HepG2 (cell line): ENCODE data around the gene POLR3H. TPM values are rescaled to one million over a fixed set of nuclear protein-coding genes. Genes with fewer than 3 reads are reported as not detected.
A peak's percentile ranks its signal among the peaks of the same experiment; 100 is the strongest.
"Not testable (repeated sequence)": the region's sequence is repeated elsewhere in the genome, so short reads cannot be mapped to it uniquely, and the experiment has no call there.

ENCODE experiments used
- ATAC-seq: fragments of 200-7000 bp; cut with Tn5 transposase; 3 replicates; pipeline ENCODE4 v1.9.1; 2020; ENCODE audit warnings: mild to moderate bottlenecking, moderate library complexity
- BruUV-seq: library from RNA; stranded (reverse); fragments of 400-500 nt; replicated peaks from 2 replicates; lab custom pipeline; 2021; lab: Mats Ljungman, UMichigan
- CTCF ChIA-PET: fragments of 300-600 bp; formaldehyde crosslinking; extraction: SDS; loops from one replicate; lab custom pipeline; 2021; ENCODE audit warnings: low total read pairs, inconsistent platforms, low intra/inter-chr PET ratio; lab: Yijun Ruan, JAX
- POLR2A ChIA-PET: fragments of 350-600 bp; sonication (Branson Sonifier 250); formaldehyde crosslinking; loops from one replicate; lab custom pipeline; 2020; ENCODE audit warnings: antibody characterized with exemption, inconsistent platforms; lab: Yijun Ruan, JAX
- DNase-seq: peaks from one replicate; pipeline ENCODE4 v3.0.0-alpha.2; 2015; ENCODE audit warnings: low spot score
- FAIRE-seq: peaks from 3 replicates; lab custom pipeline; 2011; peaks lifted over from hg19 to GRCh38; lab: Jason Lieb, UNC
- H2AFZ ChIP-seq: one replicate; pipeline ENCODE4 v1.6.1; 2011; ENCODE audit warnings: low read length, inconsistent platforms
- H3K27ac ChIP-seq: fragments of 300-600 bp; 3 replicates; pipeline ENCODE4 v1.8.0; 2011; ENCODE audit warnings: mixed run types, mild to moderate bottlenecking, mixed read lengths, low read length, inconsistent platforms; ENCODE audit not compliant: insufficient read depth; ENCODE audit errors: extremely low read length
- H3K27me3 ChIP-seq, 2 experiments: fragments of 200-600 bp in 1 of 2; 2 replicates in 1 of 2; 3 replicates in 1 of 2; pipeline versions ENCODE4 v1.6.0 to v1.8.0; 2011; ENCODE audit warnings: low read length in 2 of 2, mild to moderate bottlenecking in 2 of 2, moderate library complexity in 2 of 2, inconsistent platforms in 1 of 2; ENCODE audit not compliant: insufficient read depth in 2 of 2, control insufficient read depth in 1 of 2
- H3K36me3 ChIP-seq, 2 experiments: fragments of 200-600 bp in 1 of 2; replicated peaks in 1 of 2; 2 replicates in 1 of 2; 3 replicates in 1 of 2; pipeline versions ENCODE4 v1.5.1 to v1.8.0; 2011; ENCODE audit warnings: low read length in 2 of 2, inconsistent platforms in 1 of 2; ENCODE audit not compliant: insufficient read depth in 2 of 2, control insufficient read depth in 1 of 2
- H3K4me1 ChIP-seq: 2 replicates; pipeline ENCODE4 v1.5.1; 2012; ENCODE audit warnings: low read length, inconsistent platforms; ENCODE audit not compliant: insufficient read depth
- H3K4me2 ChIP-seq: 2 replicates; pipeline ENCODE4 v1.6.0; 2011; ENCODE audit warnings: low read depth, low read length, inconsistent platforms
- H3K4me3 ChIP-seq, 3 experiments: fragments of 200-600 bp in 1 of 3; sonication (generic), shearing (Covaris generic) in 1 of 3; replicated peaks in 1 of 3; 2 replicates each; pipeline ENCODE4 v1.5.1; 2011 to 2016; ENCODE audit warnings: low read length in 3 of 3, inconsistent platforms in 2 of 3, low read depth in 2 of 3, mild to moderate bottlenecking in 2 of 3, control low read depth in 1 of 3, mixed read lengths in 1 of 3; ENCODE audit not compliant: insufficient read depth in 1 of 3
- H3K79me2 ChIP-seq: one replicate; pipeline ENCODE4 v1.6.1; 2011; ENCODE audit warnings: low read length, inconsistent platforms; ENCODE audit not compliant: insufficient read depth
- H3K9ac ChIP-seq: 2 replicates; pipeline ENCODE4 v1.6.0; 2011; ENCODE audit warnings: mild to moderate bottlenecking, low read depth, low read length, inconsistent platforms; ENCODE audit not compliant: insufficient read depth
- H3K9me3 ChIP-seq: 2 replicates; pipeline ENCODE4 v1.5.1; 2012; ENCODE audit warnings: mild to moderate bottlenecking, low read length
- H4K20me1 ChIP-seq: 2 replicates; pipeline ENCODE4 v1.6.0; 2011; ENCODE audit warnings: inconsistent platforms, mild to moderate bottlenecking, low read length, moderate library complexity; ENCODE audit not compliant: insufficient read depth
- AGO2 ChIP-seq: fragments of 200-400 bp; formaldehyde crosslinking; optimal IDR thresholded peaks from 2 replicates; pipeline ENCODE3; 2017; ENCODE audit warnings: mild to moderate bottlenecking, low read depth, low read length, moderate library complexity
- MLXIP ChIP-seq: sonication (generic); formaldehyde crosslinking; IDR thresholded peaks from 2 replicates; pipeline ENCODE4 v1.9.0; 2021; ENCODE audit warnings: missing genetic modification reagents, borderline replicate concordance
- PAF1 ChIP-seq: IDR thresholded peaks from 2 replicates; pipeline ENCODE4 v1.6.1; 2016; ENCODE audit warnings: missing genetic modification reagents, missing compliant biosample characterization
- RBFOX2 ChIP-seq: fragments of 200-400 bp; formaldehyde crosslinking; IDR thresholded peaks from 2 replicates; pipeline ENCODE4 v1.6.1; 2017; ENCODE audit warnings: low read depth, mild to moderate bottlenecking, low read length
- RFX5 ChIP-seq: IDR thresholded peaks from 2 replicates; pipeline ENCODE4 v1.6.1; 2011; ENCODE audit warnings: low read depth, low read length, improper control_type of control experiment
- WGBS: methylation state at CpG from one replicate; pipeline ENCODE4 v1.1.6; 2017; ENCODE audit warnings: low lambda C conversion rate; 5-methylcytosine and 5-hydroxymethylcytosine counted together
- in situ Hi-C: cut with HindIII; loops from 2 replicates; pipeline ENCODE4 v1.10.0; 2017; ENCODE audit warnings: low pct_unique_long_range_greater_than_20kb; ENCODE audit not compliant: extremely low pct_ligation_motif_present
- intact Hi-C: fragments of 100-400 bp; cut with micrococcal nuclease; formaldehyde crosslinking; loops from one replicate; pipeline ENCODE4 v1.10.0; 2022; ENCODE audit not compliant: unreplicated experiment
- polyA plus RNA-seq, 8 experiments: library from polyadenylated mRNA; depleted of rRNA in 3 of 8; stranded (reverse) in 7 of 8; unstranded in 1 of 8; fragments of >200 nt; fragmentation: Illumina TruSeq in 4 of 8; extraction: Trizol in 4 of 8; gene quantifications; 2 replicates each; pipeline versions ENCODE4 v1.2.1 to v1.2.3, GENCODE V29; 2011 to 2016; ENCODE audit warnings: low read depth in 4 of 8, missing spikeins in 1 of 8, mixed read lengths in 1 of 8; ENCODE audit not compliant: insufficient read depth in 1 of 8
- total RNA-seq, 5 experiments: library from RNA; depleted of rRNA; stranded (reverse); fragments of >200 nt; fragmentation: Illumina TruSeq; extraction: Trizol; gene quantifications; 2 replicates each; pipeline ENCODE4 v1.2.3, GENCODE V29; 2016; ENCODE audit warnings: low read depth in 1 of 5
- TF ChIP-seq, protein P1 (sequence below): sonication (generic); formaldehyde crosslinking; IDR thresholded peaks from 2 replicates; pipeline ENCODE4 v1.9.0; 2022; ENCODE audit warnings: missing genetic modification reagents, mild to moderate bottlenecking, borderline replicate concordance

The POLR3H gene
- total and polyA plus RNA-seq, 2 of the 13 experiments (the other 11 are each of a cell fraction or from before 2014, with no cell fraction given): 10.3 to 28.6 TPM

DNA sequence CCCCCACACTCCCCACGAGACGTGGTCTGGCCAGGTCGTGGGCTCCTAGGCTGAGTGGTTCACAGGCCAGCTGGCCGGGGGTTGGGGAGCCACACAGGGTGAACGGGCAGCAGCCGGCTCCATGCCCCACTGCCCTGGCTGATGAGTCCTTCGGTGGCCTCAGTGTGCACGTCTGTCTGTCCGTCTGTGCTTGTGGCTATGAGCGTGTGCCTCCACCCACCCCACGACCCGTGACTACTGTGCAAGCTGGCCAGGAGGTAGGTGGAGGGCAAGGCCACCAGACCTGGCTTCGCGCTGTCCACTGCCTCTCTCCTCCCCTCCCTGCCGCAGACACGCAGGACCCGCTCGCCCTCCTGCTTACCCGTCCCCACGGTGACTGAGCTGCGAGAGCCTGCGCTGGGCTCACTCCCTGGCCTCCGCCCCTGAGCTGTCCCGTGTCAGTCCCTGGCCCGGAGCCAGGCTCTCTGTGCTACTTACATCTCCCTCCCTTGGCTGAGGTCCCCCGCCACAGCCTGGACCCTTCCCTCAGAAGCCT lies 30.6 kb upstream of the POLR3H start:
- in situ Hi-C loops (no loop called here), intact Hi-C loops (no loop called here)
- no peaks in the 10 kb centered on the region for H3K9me3 ChIP-seq
- no peaks in the 10 kb centered on the region for H3K79me2 ChIP-seq
- DNase-seq (no peak), FAIRE-seq (no peak), ATAC-seq (no peak)
- no peaks in the 10 kb centered on the region for H4K20me1 ChIP-seq
- CTCF ChIA-PET: no interaction called here
- no peak overlapping the region for H3K27ac ChIP-seq
- no peak overlapping the region for H3K4me3 ChIP-seq
- BruUV-seq: no TSS peak
- TF ChIP-seq AGO2 (peak; percentile 72), RFX5 (no peak), RBFOX2 (peak; percentile 32; the same call in 1 of the 2 replicates)
- TF ChIP-seq, protein P1, sequence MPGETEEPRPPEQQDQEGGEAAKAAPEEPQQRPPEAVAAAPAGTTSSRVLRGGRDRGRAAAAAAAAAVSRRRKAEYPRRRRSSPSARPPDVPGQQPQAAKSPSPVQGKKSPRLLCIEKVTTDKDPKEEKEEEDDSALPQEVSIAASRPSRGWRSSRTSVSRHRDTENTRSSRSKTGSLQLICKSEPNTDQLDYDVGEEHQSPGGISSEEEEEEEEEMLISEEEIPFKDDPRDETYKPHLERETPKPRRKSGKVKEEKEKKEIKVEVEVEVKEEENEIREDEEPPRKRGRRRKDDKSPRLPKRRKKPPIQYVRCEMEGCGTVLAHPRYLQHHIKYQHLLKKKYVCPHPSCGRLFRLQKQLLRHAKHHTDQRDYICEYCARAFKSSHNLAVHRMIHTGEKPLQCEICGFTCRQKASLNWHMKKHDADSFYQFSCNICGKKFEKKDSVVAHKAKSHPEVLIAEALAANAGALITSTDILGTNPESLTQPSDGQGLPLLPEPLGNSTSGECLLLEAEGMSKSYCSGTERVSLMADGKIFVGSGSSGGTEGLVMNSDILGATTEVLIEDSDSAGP (CRISPR knock-in tag): no peak
- POLR2A ChIA-PET: interaction anchor here (0.7 to 1.3 kb wide), 2 partner anchors 24 to 46 kb away, joined by 3 read pairs; partner anchors contain the start of genes DESI1 and XRCC6
- H3K4me1 ChIP-seq: peaks cover 28% of the 10 kb centered on the region
- H2AFZ ChIP-seq: no peak overlapping the region
- no peak overlapping the region for H3K9ac ChIP-seq
- WGBS: 91% methylated on average over 14 of the region's 26 CpGs
- peaks cover 4 to 14% of the 10 kb centered on the region in 2 experiments; a peak in 4 of 5 replicates for H3K36me3 ChIP-seq
- no peaks in the 10 kb centered on the region for H3K27me3 ChIP-seq
- H3K4me2 ChIP-seq: no peak overlapping the region

DNA sequence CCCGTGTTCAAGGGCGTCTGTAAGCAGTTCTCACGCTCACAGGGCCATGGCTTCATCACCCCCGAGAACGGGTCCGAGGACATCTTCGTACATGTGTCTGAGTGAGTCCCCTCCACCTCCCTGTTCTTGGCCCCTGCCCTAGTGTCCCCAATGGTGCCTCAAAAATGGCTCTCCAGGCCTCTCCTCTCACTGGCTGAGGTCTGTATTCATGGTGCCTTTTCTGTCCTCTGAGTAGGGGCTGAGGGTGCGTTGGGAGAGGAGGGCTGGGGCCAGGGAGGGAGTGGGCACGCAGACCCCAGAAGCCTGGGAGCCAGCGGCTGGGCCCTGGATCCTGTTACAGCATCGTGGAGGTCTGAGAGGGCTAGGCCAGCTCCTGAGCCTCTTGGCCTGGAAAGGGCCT lies 29.4 kb upstream of the POLR3H start:
- intact Hi-C loops (no loop called here), in situ Hi-C loops (no loop called here)
- no peak for ATAC-seq
- no peak overlapping the region for H3K4me2 ChIP-seq
- DNase-seq: no peak
- ChIA-PET CTCF (no interaction called here), POLR2A (interaction anchor here (1.3 kb wide), 2 partner anchors 13 to 22 kb away, joined by 3 to 4 read pairs; partner anchors contain the start of gene CSDC2)
- H3K27ac ChIP-seq: no peak overlapping the region
- no TSS peak for BruUV-seq
- no peaks in the 10 kb centered on the region for H4K20me1 ChIP-seq
- H3K9ac ChIP-seq: no peak overlapping the region
- no peaks in the 10 kb centered on the region for H3K27me3 ChIP-seq
- H3K4me1 ChIP-seq: peaks cover 17% of the 10 kb centered on the region
- H3K36me3 ChIP-seq: peaks cover 2 to 3% of the 10 kb centered on the region in 2 experiments; a peak in 2 of 5 replicates
- no peaks in the 10 kb centered on the region for H3K79me2 ChIP-seq
- 75% methylated on average over 9 of the region's 11 CpGs for WGBS
- H3K9me3 ChIP-seq: no peaks in the 10 kb centered on the region
- peak; percentile 64 for TF ChIP-seq AGO2
- TF ChIP-seq MLXIP (CRISPR knock-in tag): no peak
- TF ChIP-seq PAF1 (CRISPR knock-in tag): peak; percentile 58; the same call in 1 of the 2 replicates
- FAIRE-seq: no peak
- no peak overlapping the region for H3K4me3 ChIP-seq
- H2AFZ ChIP-seq: no peak overlapping the region

DNA sequence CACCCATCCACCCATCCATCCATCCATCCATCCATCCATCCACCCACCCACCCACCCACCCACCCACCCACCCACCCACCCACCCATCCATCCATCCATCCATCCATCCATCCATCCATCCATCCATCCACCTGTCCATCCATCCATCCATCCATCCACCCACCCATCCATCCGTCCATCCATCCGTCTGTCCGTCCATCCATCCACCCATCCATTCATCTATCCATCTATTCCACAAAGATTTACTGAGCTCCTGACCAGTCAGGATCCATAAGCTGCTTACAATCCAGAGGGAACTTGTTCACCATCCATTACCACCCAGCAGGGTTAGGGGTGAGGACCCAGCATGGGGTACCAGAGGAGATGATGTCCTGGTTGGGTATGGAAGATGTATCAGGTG lies 28.0 kb upstream of the POLR3H start:
- 98% methylated on average over 3 of the region's 3 CpGs for WGBS
- in situ Hi-C loops, H3K36me3 ChIP-seq, BruUV-seq, H3K4me3 ChIP-seq, H3K27ac ChIP-seq, H3K27me3 ChIP-seq, POLR2A ChIA-PET, ATAC-seq, H3K79me2 ChIP-seq, H2AFZ ChIP-seq, H4K20me1 ChIP-seq, intact Hi-C loops, H3K4me2 ChIP-seq, H3K9me3 ChIP-seq, CTCF ChIA-PET, DNase-seq, H3K9ac ChIP-seq, H3K4me1 ChIP-seq, FAIRE-seq: not testable (repeated sequence)
